Measurements from ENCODE around the gene CLDN7. TPM values are rescaled to one million over a fixed set of nuclear protein-coding genes. Genes with fewer than 3 reads are reported as not detected.

Gene CLDN7
- total RNA-seq, 2 donors from 2014 or later, result 0.52 to 1.0 TPM

DNA sequence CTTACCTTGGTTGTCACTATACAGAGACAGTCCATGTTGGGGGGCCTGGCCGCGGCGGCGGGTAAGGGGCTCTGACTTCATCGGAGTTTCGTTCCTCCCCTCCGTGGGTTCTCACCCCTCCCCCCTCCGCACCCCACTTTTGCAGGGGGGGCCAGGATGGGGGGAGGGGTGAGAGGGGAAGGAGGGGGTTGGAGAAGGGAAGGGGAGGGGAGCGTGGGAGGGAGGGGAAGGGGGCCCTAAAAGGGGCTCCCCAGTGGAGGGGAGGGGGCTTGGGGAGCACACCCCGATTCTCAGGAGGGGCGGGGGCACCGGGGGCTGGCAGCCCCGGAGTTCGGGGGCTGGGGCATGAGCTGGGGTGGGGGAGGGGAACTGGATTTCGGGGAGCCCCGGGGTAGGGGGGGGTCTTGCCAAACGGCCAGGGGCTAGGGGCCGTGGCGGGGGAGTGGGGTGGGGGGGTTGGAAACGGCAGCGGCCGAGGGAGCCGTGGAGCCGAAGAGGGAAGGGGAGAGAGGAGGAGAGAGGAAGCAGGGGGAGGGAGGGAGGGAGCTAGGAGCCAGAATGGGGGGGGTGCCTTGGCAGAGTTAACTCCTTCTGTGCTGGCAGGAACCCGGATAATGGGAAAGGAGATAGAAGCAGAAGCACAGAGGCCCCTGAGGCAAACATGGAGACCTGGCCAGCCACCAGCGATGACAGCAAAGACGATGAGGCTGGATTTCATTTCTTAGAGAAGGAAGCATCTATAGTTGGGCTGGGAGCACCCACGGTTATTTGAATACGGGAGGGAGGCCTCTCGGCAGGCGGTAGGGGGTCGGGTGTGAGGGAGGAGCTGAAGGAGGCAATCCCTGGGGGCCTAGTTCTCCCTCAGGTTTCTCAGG, 44.9 kb downstream of the CLDN7 start:
- Mint-ChIP-seq H3K36me3 (ENCODE audit: low read depth) (peaks cover 37% of the 10 kb centered on the region), H3K9me3 (no peaks in the 10 kb centered on the region), H3K4me3 (peak overlapping the region; percentile 94), H3K27me3 (no peaks in the 10 kb centered on the region), H3K4me1 (peaks cover 51% of the 10 kb centered on the region), H3K27ac (peak overlapping the region; percentile 98)
- no peak for ATAC-seq (replicated peaks)

DNA sequence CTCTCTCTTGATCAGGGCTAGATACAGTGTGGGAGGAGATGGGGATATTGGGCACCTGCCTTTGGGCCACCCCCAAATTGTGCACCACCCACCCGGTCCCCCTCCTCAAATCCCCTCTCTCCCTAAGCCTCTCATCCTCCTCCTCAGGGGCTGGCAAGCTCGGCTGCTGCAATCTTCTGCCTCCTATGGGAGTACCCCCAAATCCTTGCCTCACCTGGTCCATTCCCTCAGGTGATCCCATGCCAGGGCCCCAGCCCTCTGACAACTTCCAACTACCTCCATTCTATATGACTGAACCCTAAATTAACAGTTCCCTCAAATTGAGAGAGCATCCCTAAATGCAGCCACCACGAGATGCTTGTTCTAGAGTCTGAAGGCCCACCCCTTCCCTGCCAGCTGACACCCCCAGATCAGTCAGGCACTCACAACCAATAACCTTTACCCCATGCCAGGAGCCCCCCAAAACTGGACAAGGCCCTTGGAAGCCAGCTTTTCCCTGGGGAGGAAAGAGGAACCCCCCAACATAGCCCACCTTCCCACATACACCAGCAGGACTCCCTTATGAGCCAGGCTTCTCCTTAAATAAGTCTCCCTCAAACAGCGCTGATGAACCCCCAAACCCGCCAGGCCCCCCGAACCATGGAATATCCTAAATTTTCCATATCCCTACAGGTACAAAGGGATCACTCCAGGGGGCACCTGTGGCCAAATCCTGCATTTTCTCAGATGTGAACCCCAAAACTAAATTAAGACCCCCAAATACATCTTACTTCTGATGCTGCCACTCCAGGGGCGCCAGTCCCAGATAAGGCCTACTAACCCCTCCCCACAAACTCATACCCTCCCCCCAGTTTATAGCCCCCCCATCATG, 45.8 kb downstream of the CLDN7 start:
- H3K27me3 Mint-ChIP-seq, result peaks cover 4% of the 10 kb centered on the region
- no peak for ATAC-seq (replicated peaks)
- H3K4me3 Mint-ChIP-seq, result peak overlapping the region; percentile 93
- peaks cover 49% of the 10 kb centered on the region for H3K4me1 Mint-ChIP-seq
- peaks cover 28% of the 10 kb centered on the region for H3K36me3 Mint-ChIP-seq (ENCODE audit: low read depth)
- peak overlapping the region; percentile 22 for H3K27ac Mint-ChIP-seq
- no peaks in the 10 kb centered on the region for H3K9me3 Mint-ChIP-seq

DNA sequence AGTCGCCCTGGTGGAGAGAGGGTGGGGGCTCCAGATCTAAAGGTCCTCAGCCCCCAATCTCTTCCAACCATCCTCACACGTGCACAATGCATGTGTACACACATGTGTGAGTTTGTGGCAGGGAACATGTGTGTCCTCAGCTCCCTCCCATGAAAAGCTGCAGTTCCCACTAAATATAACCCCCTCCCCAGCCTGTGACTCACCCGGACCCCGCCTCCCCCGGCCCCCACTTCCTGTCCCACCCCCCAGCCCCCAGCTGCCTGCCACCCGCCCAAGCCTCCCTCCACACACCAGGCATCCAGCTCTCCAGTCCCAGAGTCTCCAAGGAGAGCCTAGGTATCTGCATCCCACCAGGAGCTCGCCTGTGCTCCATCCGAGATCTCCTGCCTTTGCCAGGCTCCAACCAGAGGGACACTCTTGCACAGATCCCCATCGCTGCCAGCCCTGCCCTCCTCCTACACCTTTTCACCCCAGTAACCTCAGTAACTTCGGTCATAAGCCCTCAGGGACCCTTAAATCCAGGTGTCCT, 46.6 kb downstream of the CLDN7 start:
- Mint-ChIP-seq H3K36me3 (ENCODE audit: low read depth) (peaks cover 20% of the 10 kb centered on the region), H3K27ac (peak overlapping the region; percentile 22), H3K9me3 (no peaks in the 10 kb centered on the region), H3K27me3 (peaks cover 4% of the 10 kb centered on the region), H3K4me3 (peak overlapping the region; percentile 93), H3K4me1 (peaks cover 42% of the 10 kb centered on the region)
- ATAC-seq (replicated peaks), result no peak

DNA sequence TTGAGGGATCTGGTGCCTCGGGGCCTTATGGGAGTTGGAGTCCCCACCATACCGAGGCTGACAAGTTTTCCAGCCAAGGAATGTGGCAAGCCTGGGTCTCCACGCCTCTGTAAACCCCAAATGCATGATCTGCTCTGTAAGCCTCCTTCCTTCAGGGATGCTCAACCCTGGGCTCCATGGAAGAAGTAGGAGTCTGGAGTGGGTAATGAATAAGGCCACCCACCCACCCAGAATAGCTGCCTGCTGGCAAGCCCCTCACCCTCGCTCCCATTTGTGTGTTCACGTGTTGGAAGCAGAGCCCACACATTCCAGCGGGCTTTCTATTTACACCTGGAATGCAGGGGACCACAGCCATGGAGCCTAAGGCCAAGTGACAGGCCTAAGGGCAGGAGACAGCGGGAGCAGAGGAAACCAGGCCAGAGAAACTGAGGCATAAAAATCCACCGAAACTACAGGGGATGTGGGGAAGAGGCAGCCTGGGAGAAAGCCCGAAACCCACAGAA, 47.1 kb downstream of the CLDN7 start:
- Mint-ChIP-seq H3K36me3 (ENCODE audit: low read depth) (peaks cover 15% of the 10 kb centered on the region), H3K27ac (peak overlapping the region; percentile 91), H3K4me3 (peak overlapping the region; percentile 93), H3K27me3 (peaks cover 4% of the 10 kb centered on the region), H3K4me1 (peaks cover 40% of the 10 kb centered on the region), H3K9me3 (no peaks in the 10 kb centered on the region)
- no peak for ATAC-seq (replicated peaks)

DNA sequence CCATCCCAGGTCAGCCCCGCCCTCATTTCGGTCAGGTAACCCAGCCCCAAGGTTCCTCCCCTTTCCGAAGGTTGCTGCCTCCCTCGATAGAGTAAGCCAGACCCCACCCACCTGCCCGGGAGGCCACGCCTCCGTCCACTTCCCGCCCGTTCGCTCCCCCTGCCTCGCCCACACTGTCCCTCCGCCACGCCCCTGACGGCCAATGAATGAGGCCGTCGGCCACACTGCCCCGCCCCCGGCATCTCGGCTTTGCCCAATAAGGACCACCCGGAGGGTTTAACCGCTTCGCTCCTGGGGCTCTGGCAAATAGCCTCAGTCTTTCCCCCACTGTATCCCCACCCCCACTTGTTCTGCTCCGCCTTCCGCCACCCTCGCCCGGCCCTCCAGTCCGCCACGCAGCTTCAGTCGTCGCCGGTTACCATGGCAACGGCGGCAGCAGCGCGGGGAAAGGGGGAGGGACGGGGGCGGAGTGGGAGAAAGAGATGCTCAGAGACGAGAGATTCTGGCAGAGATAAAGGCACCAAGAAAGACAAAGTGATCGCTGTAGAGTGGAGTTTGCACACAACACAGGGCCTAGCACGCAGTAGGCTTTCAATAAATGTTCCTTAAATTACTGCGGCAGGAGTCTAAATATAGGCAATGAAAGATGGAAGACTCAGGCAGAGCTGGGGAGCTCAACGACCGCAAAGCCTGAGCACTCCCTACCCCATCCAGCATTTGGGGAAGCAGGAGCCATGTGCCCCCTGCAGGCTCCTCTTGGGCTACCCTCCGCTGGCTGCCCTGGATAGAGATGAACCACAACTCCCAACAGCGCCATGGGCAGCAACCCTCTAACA, 47.8 kb downstream of the CLDN7 start:
- Mint-ChIP-seq H3K4me1 (peaks cover 40% of the 10 kb centered on the region), H3K9me3 (no peaks in the 10 kb centered on the region), H3K27me3 (peaks cover 4% of the 10 kb centered on the region), H3K27ac (peak overlapping the region; percentile 91), H3K36me3 (ENCODE audit: low read depth) (peaks cover 8% of the 10 kb centered on the region), H3K4me3 (peak overlapping the region; percentile 93)
- ATAC-seq (replicated peaks), result peak; percentile 86

DNA sequence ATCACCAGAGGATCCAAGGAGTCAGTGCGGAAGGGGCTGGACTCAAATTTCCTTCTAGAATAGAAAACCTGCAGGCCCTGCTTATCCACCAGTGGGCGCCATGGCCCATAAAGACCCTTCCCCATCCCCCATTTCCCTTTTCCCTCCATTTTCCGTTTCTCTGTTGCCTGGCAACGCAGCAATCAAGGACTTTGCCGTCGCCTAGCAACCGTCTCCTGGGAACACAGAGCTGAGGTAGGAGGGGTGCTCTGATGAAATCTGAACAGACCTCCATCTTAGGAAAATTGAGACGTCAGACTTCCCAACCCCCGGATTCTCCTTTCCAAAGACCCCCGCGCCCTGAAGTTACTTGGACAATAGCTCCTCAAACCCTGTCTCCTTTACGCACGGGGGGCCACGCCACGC, 48.4 kb downstream of the CLDN7 start:
- H3K36me3 Mint-ChIP-seq (ENCODE audit: low read depth), result peaks cover 6% of the 10 kb centered on the region
- peak; percentile 11 for ATAC-seq (replicated peaks)
- H3K4me1 Mint-ChIP-seq, result peaks cover 35% of the 10 kb centered on the region
- no peaks in the 10 kb centered on the region for H3K9me3 Mint-ChIP-seq
- H3K4me3 Mint-ChIP-seq, result peak overlapping the region; percentile 93
- H3K27me3 Mint-ChIP-seq, result peaks cover 4% of the 10 kb centered on the region
- peak overlapping the region; percentile 91 for H3K27ac Mint-ChIP-seq

DNA sequence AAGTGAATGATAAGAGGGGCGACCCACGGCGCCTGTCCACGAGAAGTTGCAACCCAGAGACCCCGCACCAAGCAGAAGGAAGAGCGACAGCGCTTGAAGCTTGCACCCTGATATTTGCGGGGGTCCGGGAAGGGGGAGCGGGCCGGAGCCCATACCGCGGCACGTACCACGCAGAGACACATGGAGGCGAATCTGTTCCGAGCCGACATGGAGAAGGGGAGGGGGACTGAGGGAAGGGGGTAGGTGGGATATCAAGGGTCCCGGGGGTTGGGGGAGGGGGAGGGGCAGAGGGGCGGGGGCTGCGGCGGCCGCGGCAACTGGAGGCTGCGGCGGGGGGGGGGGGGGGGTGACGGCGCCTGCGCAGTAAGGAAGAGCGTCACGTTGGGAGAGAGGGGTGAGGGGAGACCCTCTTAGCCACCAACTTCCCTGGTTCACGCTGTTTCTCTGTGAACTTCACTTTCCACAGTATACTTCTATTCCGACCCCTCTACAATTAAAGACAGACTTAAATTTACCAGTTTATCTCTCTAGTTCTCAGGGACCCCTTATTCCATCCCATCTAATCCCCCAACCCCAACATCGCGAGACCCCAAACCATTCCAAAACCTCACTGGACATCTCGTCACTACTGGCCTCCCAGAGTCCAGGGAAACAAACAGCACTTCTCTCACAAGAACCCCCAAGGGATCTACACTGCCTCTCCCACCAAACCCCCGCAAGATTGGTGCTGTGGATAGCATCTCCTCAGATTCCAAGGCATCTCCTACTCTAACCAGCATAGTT, 50.6 kb downstream of the CLDN7 start:
- ATAC-seq (replicated peaks), result no peak
- Mint-ChIP-seq H3K27me3 (peaks cover 4% of the 10 kb centered on the region), H3K36me3 (ENCODE audit: low read depth) (peaks cover 6% of the 10 kb centered on the region), H3K27ac (no peak overlapping the region), H3K9me3 (no peaks in the 10 kb centered on the region), H3K4me3 (no peak overlapping the region), H3K4me1 (peaks cover 32% of the 10 kb centered on the region)

Other genes with a start within 250 kb of the CLDN7 start
- 100 to 1,000 TPM; 162 to 180 TPM for gene RNASEK, start 249.9 kb downstream of the CLDN7 start, total RNA-seq
- 1 to 10 TPM in 1 of 2 donors, under 1 TPM in 1; 0.50 to 2.3 TPM for gene BCL6B, start 239.4 kb downstream of the CLDN7 start, total RNA-seq
- gene SLC16A13, start 226.5 kb downstream of the CLDN7 start, total RNA-seq, result 10 to 100 TPM; 10.7 to 11.8 TPM
- gene SLC16A11, start 218.4 kb downstream of the CLDN7 start, total RNA-seq, result 1 to 10 TPM in 1 of 2 donors, under 1 TPM in 1; 0.63 to 3.5 TPM
- not detected for gene CLEC10A, start 182.2 kb downstream of the CLDN7 start, total RNA-seq
- gene ASGR2, start 147.7 kb downstream of the CLDN7 start, total RNA-seq, result not detected
- gene ASGR1, start 83.1 kb downstream of the CLDN7 start, total RNA-seq, result 1 to 10 TPM in 1 of 2 donors, under 1 TPM in 1; 0.67 to 4.5 TPM
- 10 to 100 TPM in 1 of 2 donors, 1 to 10 TPM in 1; 5.9 to 19.4 TPM for gene DLG4, start 42.6 kb downstream of the CLDN7 start, total RNA-seq
- gene ACADVL, start 42.5 kb downstream of the CLDN7 start, total RNA-seq, result 100 to 1,000 TPM; 495 to 517 TPM
- gene DVL2, start 28.0 kb downstream of the CLDN7 start, total RNA-seq, result 10 to 100 TPM; 49.1 to 77.5 TPM
- gene PHF23, start 23.0 kb downstream of the CLDN7 start, total RNA-seq, result 10 to 100 TPM; 43.5 to 52.3 TPM
- 100 to 1,000 TPM; 190 to 239 TPM for gene GABARAP, start 20.0 kb downstream of the CLDN7 start, total RNA-seq
- 100 to 1,000 TPM; 152 to 209 TPM for gene CTDNEP1, start 10.7 kb downstream of the CLDN7 start, total RNA-seq
- 10 to 100 TPM; 43.7 to 72.0 TPM for gene ELP5, start 10.3 kb downstream of the CLDN7 start, total RNA-seq
- not detected for gene SLC2A4, start 19.2 kb upstream of the CLDN7 start, total RNA-seq
- under 1 TPM; 0.15 to 0.26 TPM for gene YBX2, start 32.2 kb upstream of the CLDN7 start, total RNA-seq
- 100 to 1,000 TPM; 429 to 978 TPM for gene EIF5A, start 45.1 kb upstream of the CLDN7 start, total RNA-seq
- gene GPS2, start 52.9 kb upstream of the CLDN7 start, total RNA-seq, result 10 to 100 TPM; 38.3 to 65.6 TPM
- 10 to 100 TPM; 22.9 to 33.0 TPM for gene NEURL4, start 66.9 kb upstream of the CLDN7 start, total RNA-seq
- 100 to 1,000 TPM; 527 to 774 TPM for gene ACAP1, start 74.1 kb upstream of the CLDN7 start, total RNA-seq
- 10 to 100 TPM; 14.0 to 96.8 TPM for gene KCTD11, start 89.7 kb upstream of the CLDN7 start, total RNA-seq
- gene TMEM95, start 92.7 kb upstream of the CLDN7 start, total RNA-seq, result 1 to 10 TPM in 1 of 2 donors, under 1 TPM in 1; 0.22 to 1.1 TPM
- 1 to 10 TPM; 2.9 to 4.8 TPM for gene TNK1, start 118.6 kb upstream of the CLDN7 start, total RNA-seq
- gene PLSCR3, start 132.0 kb upstream of the CLDN7 start, total RNA-seq, result 10 to 100 TPM; 62.8 to 94.4 TPM
- 10 to 100 TPM; 64.1 to 69.7 TPM for gene TMEM256, start 141.6 kb upstream of the CLDN7 start, total RNA-seq
- 10 to 100 TPM in 1 of 2 donors, 1 to 10 TPM in 1; 4.5 to 21.7 TPM for gene NLGN2, start 145.4 kb upstream of the CLDN7 start, total RNA-seq
- gene SPEM1, start 157.8 kb upstream of the CLDN7 start, total RNA-seq, result not detected
- not detected for gene SPEM2, start 163.1 kb upstream of the CLDN7 start, total RNA-seq
- not detected for gene SPEM3, start 166.4 kb upstream of the CLDN7 start, total RNA-seq
- gene TMEM102, start 173.0 kb upstream of the CLDN7 start, total RNA-seq, result 10 to 100 TPM; 17.7 to 18.0 TPM
- 10 to 100 TPM in 1 of 2 donors, 1 to 10 TPM in 1; 4.4 to 16.9 TPM for gene FGF11, start 177.0 kb upstream of the CLDN7 start, total RNA-seq
- gene CHRNB1, start 182.6 kb upstream of the CLDN7 start, total RNA-seq, result 10 to 100 TPM; 10.9 to 13.0 TPM
- gene ZBTB4, start 217.2 kb upstream of the CLDN7 start, total RNA-seq, result 10 to 100 TPM; 18.9 to 27.5 TPM
- gene SLC35G6, start 219.0 kb upstream of the CLDN7 start, total RNA-seq, result not detected
- 100 to 1,000 TPM; 256 to 308 TPM for gene POLR2A, start 221.9 kb upstream of the CLDN7 start, total RNA-seq

Measured in activated T-helper 17 cell treated with anti-CD3 and anti-CD28 coated beads, Interleukin-2, amount 50 U/mL, for 72 hours (primary cell).